HepG2 (cell line): ENCODE measurements around the gene RALY. TPM values are rescaled to one million over a fixed set of nuclear protein-coding genes. Genes with fewer than 3 reads are reported as not detected.

Source experiments
- FOXA3 ChIP-seq: IDR thresholded peaks from 2 replicates; pipeline ENCODE4 v1.6.1; 2016; ENCODE audit warnings: missing genetic modification reagents, missing compliant biosample characterization
- GATAD2A ChIP-seq: IDR thresholded peaks from 2 replicates; pipeline ENCODE4 v1.6.1; 2016
- GZF1 ChIP-seq: sonication (generic); formaldehyde crosslinking; IDR thresholded peaks from 2 replicates; pipeline ENCODE4 v1.5.1; 2020; ENCODE audit warnings: mild to moderate bottlenecking, missing genetic modification reagents
- LCORL ChIP-seq, 2 experiments: fragments of 450-650 bp in 1 of 2; sonication (generic) in 1 of 2; formaldehyde crosslinking in 1 of 2; IDR thresholded peaks; 2 replicates each; pipeline versions ENCODE4 v1.5.0 to v1.6.1; 2017 to 2020; ENCODE audit warnings: antibody characterized with exemption in 1 of 2, missing genetic modification reagents in 1 of 2
- MZF1 ChIP-seq: sonication (generic); formaldehyde crosslinking; IDR thresholded peaks from 2 replicates; pipeline ENCODE4 v1.8.1; 2023; ENCODE audit warnings: mild to moderate bottlenecking, missing genetic modification reagents, borderline replicate concordance
- NR2F6 ChIP-seq, 2 experiments: IDR thresholded peaks; 2 replicates each; pipeline ENCODE4 v1.6.1; 2016; ENCODE audit warnings: antibody characterized with exemption in 1 of 2, mild to moderate bottlenecking in 1 of 2
- POLR2AphosphoS2 ChIP-seq: IDR thresholded peaks from 2 replicates; pipeline ENCODE4 v1.6.1; 2011; ENCODE audit warnings: low read depth, low read length, improper control_type of control experiment
- RXRB ChIP-seq: IDR thresholded peaks from 2 replicates; pipeline ENCODE4 v1.6.1; 2016; ENCODE audit warnings: borderline replicate concordance, missing genetic modification reagents, missing compliant biosample characterization
- SALL1 ChIP-seq: sonication (generic); formaldehyde crosslinking; IDR thresholded peaks from 2 replicates; pipeline ENCODE4 v1.8.0; 2022; ENCODE audit warnings: mild to moderate bottlenecking, missing genetic modification reagents
- SOX13 ChIP-seq, 3 experiments: fragments of 450-650 bp in 1 of 3; sonication (generic) in 1 of 3; formaldehyde crosslinking in 1 of 3; IDR thresholded peaks in 2 of 3; conservative IDR thresholded peaks in 1 of 3; 2 replicates each; pipeline versions ENCODE4 v1.5.0 to v1.6.1; 2016 to 2020; ENCODE audit warnings: antibody characterized with exemption in 1 of 3, mild to moderate bottlenecking in 1 of 3, missing compliant biosample characterization in 1 of 3, missing genetic modification reagents in 1 of 3, moderate library complexity in 1 of 3
- SOX6 ChIP-seq, 2 experiments: fragments of 450-650 bp in 1 of 2; sonication (generic) in 1 of 2; formaldehyde crosslinking in 1 of 2; IDR thresholded peaks; 2 replicates each; pipeline versions ENCODE4 v1.4.0 to v1.6.1; 2017 to 2020; ENCODE audit warnings: antibody characterized with exemption in 1 of 2, mild to moderate bottlenecking in 1 of 2, missing genetic modification reagents in 1 of 2
- WIZ ChIP-seq: sonication (generic); formaldehyde crosslinking; IDR thresholded peaks from 2 replicates; pipeline ENCODE4 v1.5.1; 2020; ENCODE audit warnings: mild to moderate bottlenecking, missing genetic modification reagents
- ZBTB7A ChIP-seq: sonication (generic); formaldehyde crosslinking; IDR thresholded peaks from 2 replicates; pipeline ENCODE4 v1.8.0; 2022; ENCODE audit warnings: mild to moderate bottlenecking, missing genetic modification reagents
- ZBTB7B ChIP-seq: sonication (generic); formaldehyde crosslinking; IDR thresholded peaks from 2 replicates; pipeline ENCODE4 v1.4.0; 2020; ENCODE audit warnings: missing genetic modification reagents
- ZFP36L2 ChIP-seq: sonication (generic); formaldehyde crosslinking; IDR thresholded peaks from 2 replicates; pipeline ENCODE4 v1.4.0; 2020; ENCODE audit warnings: missing genetic modification reagents
- ZNF761 ChIP-seq: sonication (generic); formaldehyde crosslinking; conservative IDR thresholded peaks from 2 replicates; pipeline ENCODE4 v1.4.0; 2020; ENCODE audit warnings: mild to moderate bottlenecking, missing genetic modification reagents
- polyA plus RNA-seq, 8 experiments: library from polyadenylated mRNA; depleted of rRNA in 3 of 8; stranded (reverse) in 7 of 8; unstranded in 1 of 8; fragments of >200 nt; fragmentation: Illumina TruSeq in 4 of 8; extraction: Trizol in 4 of 8; gene quantifications; 2 replicates each; pipeline versions ENCODE4 v1.2.1 to v1.2.3, GENCODE V29; 2011 to 2016; ENCODE audit warnings: low read depth in 4 of 8, missing spikeins in 1 of 8, mixed read lengths in 1 of 8; ENCODE audit not compliant: insufficient read depth in 1 of 8
- total RNA-seq, 5 experiments: library from RNA; depleted of rRNA; stranded (reverse); fragments of >200 nt; fragmentation: Illumina TruSeq; extraction: Trizol; gene quantifications; 2 replicates each; pipeline ENCODE4 v1.2.3, GENCODE V29; 2016; ENCODE audit warnings: low read depth in 1 of 5
- TF ChIP-seq, protein P1 (sequence below): sonication (generic); formaldehyde crosslinking; IDR thresholded peaks from 2 replicates; pipeline ENCODE4 v1.4.0; 2020; ENCODE audit warnings: missing genetic modification reagents, mild to moderate bottlenecking, borderline replicate concordance
- TF ChIP-seq, protein P2 (sequence below): sonication (generic); formaldehyde crosslinking; IDR thresholded peaks from 2 replicates; pipeline ENCODE4 v1.4.0; 2020; ENCODE audit warnings: missing genetic modification reagents, borderline replicate concordance
- TF ChIP-seq, protein P3 (sequence below): sonication (generic); formaldehyde crosslinking; IDR thresholded peaks from 2 replicates; pipeline ENCODE4 v1.5.1; 2020; ENCODE audit warnings: missing genetic modification reagents, mild to moderate bottlenecking, borderline replicate concordance
- TF ChIP-seq, protein P4 (sequence below): IDR thresholded peaks from 2 replicates; pipeline ENCODE4 v1.6.1; 2018; ENCODE audit warnings: missing genetic modification reagents
- TF ChIP-seq, protein P5 (sequence below): sonication (generic); formaldehyde crosslinking; IDR thresholded peaks from 2 replicates; pipeline ENCODE4 v1.5.1; 2020; ENCODE audit warnings: mild to moderate bottlenecking, missing genetic modification reagents, borderline replicate concordance

Gene RALY
- total and polyA plus RNA-seq, 2 of the 13 experiments (the other 11 are each of a cell fraction or from before 2014, with no cell fraction given), result 178 to 186 TPM

DNA sequence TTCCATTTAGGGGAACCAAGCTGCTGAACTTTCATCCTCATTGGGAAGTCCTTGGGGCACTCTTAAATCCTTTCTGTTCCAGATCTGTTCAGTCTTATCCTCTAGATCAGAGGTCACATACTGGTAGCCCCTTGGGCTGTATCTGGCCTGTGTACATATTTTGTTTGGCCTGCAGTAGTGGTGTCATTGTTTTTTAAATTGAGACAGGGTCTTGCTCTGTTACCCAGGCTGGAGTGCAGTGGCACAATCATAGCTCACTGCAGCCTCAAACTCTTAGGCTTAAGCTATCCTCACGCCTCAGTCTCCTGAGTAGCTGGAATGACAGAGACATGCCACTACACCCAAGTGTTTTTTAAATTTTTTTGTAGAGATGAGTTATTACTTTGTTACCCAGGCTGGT lies 14.8 kb downstream of the RALY start (continued):
- TF ChIP-seq, protein P1, sequence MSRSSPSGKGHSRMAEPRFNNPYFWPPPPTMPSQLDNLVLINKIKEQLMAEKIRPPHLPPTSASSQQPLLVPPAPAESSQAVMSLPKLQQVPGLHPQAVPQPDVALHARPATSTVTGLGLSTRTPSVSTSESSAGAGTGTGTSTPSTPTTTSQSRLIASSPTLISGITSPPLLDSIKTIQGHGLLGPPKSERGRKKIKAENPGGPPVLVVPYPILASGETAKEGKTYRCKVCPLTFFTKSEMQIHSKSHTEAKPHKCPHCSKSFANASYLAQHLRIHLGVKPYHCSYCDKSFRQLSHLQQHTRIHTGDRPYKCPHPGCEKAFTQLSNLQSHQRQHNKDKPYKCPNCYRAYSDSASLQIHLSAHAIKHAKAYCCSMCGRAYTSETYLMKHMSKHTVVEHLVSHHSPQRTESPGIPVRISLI (CRISPR knock-in tag), result 0 out of 2 replicates have a peak, but pooled peaks have one; percentile 22
- TF ChIP-seq GZF1 (CRISPR knock-in tag), result no peak
- peak; percentile 52; the same call in 1 of the 2 replicates for TF ChIP-seq ZBTB7B (CRISPR knock-in tag)
- no peak for TF ChIP-seq MZF1 (CRISPR knock-in tag)
- TF ChIP-seq SOX6 (IDR thresholded peaks at IDR 0.05), result no peak
- TF ChIP-seq SOX6 (CRISPR knock-in tag; IDR thresholded peaks at IDR 0.05), result peak; percentile 66
- TF ChIP-seq, protein P2, sequence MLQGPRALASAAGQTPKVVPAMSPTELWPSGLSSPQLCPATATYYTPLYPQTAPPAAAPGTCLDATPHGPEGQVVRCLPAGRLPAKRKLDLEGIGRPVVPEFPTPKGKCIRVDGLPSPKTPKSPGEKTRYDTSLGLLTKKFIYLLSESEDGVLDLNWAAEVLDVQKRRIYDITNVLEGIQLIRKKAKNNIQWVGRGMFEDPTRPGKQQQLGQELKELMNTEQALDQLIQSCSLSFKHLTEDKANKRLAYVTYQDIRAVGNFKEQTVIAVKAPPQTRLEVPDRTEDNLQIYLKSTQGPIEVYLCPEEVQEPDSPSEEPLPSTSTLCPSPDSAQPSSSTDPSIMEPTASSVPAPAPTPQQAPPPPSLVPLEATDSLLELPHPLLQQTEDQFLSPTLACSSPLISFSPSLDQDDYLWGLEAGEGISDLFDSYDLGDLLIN (CRISPR knock-in tag), result no peak
- TF ChIP-seq ZFP36L2 (CRISPR knock-in tag), result no peak
- TF ChIP-seq, protein P3, sequence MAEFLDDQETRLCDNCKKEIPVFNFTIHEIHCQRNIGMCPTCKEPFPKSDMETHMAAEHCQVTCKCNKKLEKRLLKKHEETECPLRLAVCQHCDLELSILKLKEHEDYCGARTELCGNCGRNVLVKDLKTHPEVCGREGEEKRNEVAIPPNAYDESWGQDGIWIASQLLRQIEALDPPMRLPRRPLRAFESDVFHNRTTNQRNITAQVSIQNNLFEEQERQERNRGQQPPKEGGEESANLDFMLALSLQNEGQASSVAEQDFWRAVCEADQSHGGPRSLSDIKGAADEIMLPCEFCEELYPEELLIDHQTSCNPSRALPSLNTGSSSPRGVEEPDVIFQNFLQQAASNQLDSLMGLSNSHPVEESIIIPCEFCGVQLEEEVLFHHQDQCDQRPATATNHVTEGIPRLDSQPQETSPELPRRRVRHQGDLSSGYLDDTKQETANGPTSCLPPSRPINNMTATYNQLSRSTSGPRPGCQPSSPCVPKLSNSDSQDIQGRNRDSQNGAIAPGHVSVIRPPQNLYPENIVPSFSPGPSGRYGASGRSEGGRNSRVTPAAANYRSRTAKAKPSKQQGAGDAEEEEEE, result peak; percentile 52; the same call in 1 of the 2 replicates
- no peak for TF ChIP-seq LCORL (IDR thresholded peaks at IDR 0.05)
- TF ChIP-seq LCORL (CRISPR knock-in tag; IDR thresholded peaks at IDR 0.05), result 0 out of 2 replicates have a peak, but pooled peaks have one; percentile 26
- no peak for TF ChIP-seq POLR2AphosphoS2
- no peak for TF ChIP-seq WIZ (CRISPR knock-in tag)
- TF ChIP-seq ZNF761 (CRISPR knock-in tag), result no peak
- TF ChIP-seq GATAD2A (CRISPR knock-in tag), result peak; percentile 20; the same call in 1 of the 2 replicates
- no peak for TF ChIP-seq NR2F6 (IDR thresholded peaks at IDR 0.05)
- TF ChIP-seq NR2F6 (CRISPR knock-in tag; IDR thresholded peaks at IDR 0.05), result 0 out of 2 replicates have a peak, but pooled peaks have one; percentile 18
- TF ChIP-seq, protein P4, sequence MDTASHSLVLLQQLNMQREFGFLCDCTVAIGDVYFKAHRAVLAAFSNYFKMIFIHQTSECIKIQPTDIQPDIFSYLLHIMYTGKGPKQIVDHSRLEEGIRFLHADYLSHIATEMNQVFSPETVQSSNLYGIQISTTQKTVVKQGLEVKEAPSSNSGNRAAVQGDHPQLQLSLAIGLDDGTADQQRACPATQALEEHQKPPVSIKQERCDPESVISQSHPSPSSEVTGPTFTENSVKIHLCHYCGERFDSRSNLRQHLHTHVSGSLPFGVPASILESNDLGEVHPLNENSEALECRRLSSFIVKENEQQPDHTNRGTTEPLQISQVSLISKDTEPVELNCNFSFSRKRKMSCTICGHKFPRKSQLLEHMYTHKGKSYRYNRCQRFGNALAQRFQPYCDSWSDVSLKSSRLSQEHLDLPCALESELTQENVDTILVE (CRISPR knock-in tag), result 0 out of 2 replicates have a peak, but pooled peaks have one; percentile 19
- TF ChIP-seq FOXA3 (CRISPR knock-in tag), result 0 out of 2 replicates have a peak, but pooled peaks have one; percentile 24
- TF ChIP-seq ZBTB7A (CRISPR knock-in tag), result 0 out of 2 replicates have a peak, but pooled peaks have one; percentile 64
- TF ChIP-seq RXRB (CRISPR knock-in tag), result peak; percentile 47; the same call in 1 of the 2 replicates
- TF ChIP-seq SOX13 (IDR thresholded peaks at IDR 0.05), result no peak
- peak in 1 of 2 experiments; percentile 65; a peak in 2 of 4 replicates for TF ChIP-seq SOX13 (CRISPR knock-in tag; conservative IDR thresholded peaks at IDR 0.05 in 1 of 2, IDR thresholded peaks at IDR 0.05 in 1 of 2)
- peak; percentile 44; the same call in 1 of the 2 replicates for TF ChIP-seq SALL1 (CRISPR knock-in tag)
- TF ChIP-seq, protein P5, sequence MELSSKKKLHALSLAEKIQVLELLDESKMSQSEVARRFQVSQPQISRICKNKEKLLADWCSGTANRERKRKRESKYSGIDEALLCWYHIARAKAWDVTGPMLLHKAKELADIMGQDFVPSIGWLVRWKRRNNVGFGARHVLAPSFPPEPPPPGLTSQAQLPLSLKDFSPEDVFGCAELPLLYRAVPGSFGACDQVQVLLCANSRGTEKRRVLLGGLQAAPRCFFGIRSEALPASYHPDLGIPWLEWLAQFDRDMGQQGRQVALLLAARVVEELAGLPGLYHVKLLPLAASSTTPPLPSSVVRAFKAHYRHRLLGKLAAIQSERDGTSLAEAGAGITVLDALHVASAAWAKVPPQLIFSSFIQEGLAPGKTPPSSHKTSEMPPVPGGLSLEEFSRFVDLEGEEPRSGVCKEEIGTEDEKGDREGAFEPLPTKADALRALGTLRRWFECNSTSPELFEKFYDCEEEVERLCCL (CRISPR knock-in tag), result no peak
